Stimulated activated CD4-positive, alpha-beta T cell treated with anti-CD3 and anti-CD28 coated beads, TNF-alpha, amount 100 ng/mL, for 1 hour (primary cell): ENCODE results near the gene GRXCR2.
"Not testable (repeated sequence)": the region's sequence is repeated elsewhere in the genome, so short reads cannot be mapped to it uniquely, and the experiment has no call there.

Experiments used
- DNase-seq, 3 donors: peaks; one replicate each; pipeline ENCODE4 v3.0.0-alpha.2; 2020; ENCODE audit warnings: low read depth in 3 of 3, low spot score in 1 of 3

The GRXCR2 gene

DNA sequence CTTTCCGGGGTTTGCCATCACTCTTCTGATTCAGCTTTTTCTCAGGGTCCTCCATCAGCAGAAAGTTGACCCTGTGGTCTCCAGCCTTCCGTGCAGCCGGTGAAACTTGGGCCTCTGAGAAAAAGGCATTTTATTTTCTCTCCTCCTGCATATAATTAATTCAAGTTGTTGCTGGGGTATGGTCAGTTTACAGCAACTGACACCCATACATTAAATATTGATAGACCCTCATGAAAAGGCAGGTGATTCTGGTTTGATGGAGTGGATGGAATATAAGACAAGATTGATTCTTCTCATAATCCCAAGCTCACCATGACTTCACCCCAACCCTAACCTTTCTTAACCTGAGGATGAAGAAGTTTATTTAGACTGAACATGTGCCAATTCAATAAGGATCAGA is at the start of gene GRXCR2:
Gene GRXCR2 (minus strand): TSS at position 101 of the 400 bp plus-strand sequence. CDS start 46 bp downstream, at position 55.
- no peak for DNase-seq

- no peak for DNase-seq
These were observed 49.2 kb upstream of the GRXCR2 start for GRCh38 chr5:145922059-145922458.

GRCh38 chr5:145921211-145921610 is 48.4 kb upstream of the GRXCR2 start:
- DNase-seq, result no peak

DNA sequence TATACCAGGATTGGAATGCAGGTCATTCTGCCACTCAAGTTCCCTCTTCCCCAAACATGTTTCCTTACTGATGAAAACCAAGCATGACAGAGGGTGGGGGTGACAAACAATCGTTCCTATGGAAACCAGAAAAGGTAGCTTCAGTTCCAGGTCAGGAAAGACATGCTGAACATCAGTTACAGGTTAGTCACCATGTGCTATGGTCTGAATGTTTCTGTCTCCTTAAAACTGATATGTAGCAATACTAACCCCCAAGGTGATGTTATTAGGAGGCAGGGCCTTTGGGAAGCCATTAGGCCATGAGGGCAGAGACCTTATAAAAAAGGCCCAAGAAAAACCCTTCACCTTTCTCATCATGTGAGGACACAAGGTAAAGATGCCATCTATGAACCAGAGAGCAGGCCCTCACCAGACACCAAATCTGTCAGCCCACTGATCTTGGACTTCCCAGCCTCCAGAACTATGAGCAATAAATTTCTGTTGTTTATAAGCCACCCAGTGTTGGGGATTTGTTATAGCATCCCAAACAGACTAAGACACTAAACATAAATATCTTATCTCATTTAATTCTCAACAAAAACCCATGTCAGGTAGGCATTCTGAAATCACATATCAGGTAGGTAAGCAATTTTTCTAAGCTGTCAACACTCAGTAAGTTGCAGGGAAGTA is 47.9 kb upstream of the GRXCR2 start:
- DNase-seq, result no peak

GRCh38 chr5:145919413-145919812 is 46.6 kb upstream of the GRXCR2 start:
- DNase-seq, result no peak

DNA sequence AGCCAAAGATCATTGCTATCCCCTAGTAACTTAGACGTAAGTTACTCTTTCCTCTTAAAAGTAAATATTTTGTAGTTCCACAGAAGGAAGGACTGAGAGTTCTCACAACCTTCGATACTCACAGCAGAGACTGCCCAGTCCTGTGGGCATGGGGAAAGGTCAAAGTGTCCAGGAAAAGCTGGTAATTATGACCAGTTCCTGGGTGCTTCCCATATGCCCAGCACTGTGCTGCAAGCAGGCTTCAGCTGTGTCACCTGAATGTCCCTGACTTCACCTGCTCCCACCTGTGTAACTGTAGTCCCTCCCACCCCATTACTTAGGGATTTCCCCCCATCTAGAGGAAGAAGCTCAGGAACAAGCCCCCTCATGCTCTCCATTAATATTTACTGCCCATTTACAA is 45.6 kb upstream of the GRXCR2 start:
- DNase-seq, result no peak

- no peak for DNase-seq
These were observed 44.5 kb upstream of the GRXCR2 start for GRCh38 chr5:145917288-145917687.

GRCh38 chr5:145915970-145916638 is 43.3 kb upstream of the GRXCR2 start:
- no peak for DNase-seq

- DNase-seq, result no peak
These were observed 40.9 kb upstream of the GRXCR2 start for GRCh38 chr5:145913701-145914100.

- DNase-seq, result no peak
These were observed 39.8 kb upstream of the GRXCR2 start for GRCh38 chr5:145912594-145912993.

DNA sequence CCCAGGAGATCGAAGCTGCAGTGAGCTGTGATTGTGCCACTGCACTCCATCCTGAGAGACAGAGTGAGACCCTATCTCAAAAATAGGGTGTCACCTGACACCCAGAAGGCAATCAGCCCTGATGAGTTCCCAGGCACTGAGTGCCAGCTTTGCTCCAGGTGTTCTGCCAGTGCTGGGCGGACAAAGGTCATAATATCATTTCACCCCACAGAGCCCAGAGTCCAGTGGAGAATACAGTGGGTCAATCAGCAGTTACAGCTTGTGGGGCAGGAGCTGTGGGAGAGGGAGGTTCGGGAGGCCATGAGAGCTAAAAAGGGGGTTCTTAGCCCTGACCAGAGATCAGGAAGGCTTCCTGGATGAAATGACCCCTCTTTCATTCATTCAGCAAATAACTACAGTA is 39.2 kb upstream of the GRXCR2 start:
- DNase-seq, result no peak

GRCh38 chr5:145911164-145911563 is 38.4 kb upstream of the GRXCR2 start:
- no peak for DNase-seq

GRCh38 chr5:145908206-145908960 is 35.6 kb upstream of the GRXCR2 start:
- no peak for DNase-seq

DNA sequence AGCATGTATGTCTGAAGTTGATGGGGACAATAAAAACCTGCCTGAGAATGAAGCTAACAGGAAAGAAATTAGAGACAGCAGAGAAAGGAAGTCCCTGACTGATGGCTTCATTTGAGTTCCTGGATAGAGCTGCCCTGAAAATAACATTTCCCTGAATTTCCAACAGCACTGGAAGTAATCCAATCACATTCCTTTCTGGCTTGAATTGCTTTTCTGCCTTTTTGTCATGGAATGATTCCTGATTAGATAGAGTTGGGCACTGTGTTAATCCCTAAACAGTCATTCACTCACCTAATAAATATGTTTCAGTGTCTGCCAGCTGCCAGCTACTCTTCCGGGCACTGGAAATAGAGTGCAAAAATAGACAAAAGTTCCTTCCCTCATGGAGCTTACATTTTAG is 33.6 kb upstream of the GRXCR2 start:
- DNase-seq, result no peak

DNA sequence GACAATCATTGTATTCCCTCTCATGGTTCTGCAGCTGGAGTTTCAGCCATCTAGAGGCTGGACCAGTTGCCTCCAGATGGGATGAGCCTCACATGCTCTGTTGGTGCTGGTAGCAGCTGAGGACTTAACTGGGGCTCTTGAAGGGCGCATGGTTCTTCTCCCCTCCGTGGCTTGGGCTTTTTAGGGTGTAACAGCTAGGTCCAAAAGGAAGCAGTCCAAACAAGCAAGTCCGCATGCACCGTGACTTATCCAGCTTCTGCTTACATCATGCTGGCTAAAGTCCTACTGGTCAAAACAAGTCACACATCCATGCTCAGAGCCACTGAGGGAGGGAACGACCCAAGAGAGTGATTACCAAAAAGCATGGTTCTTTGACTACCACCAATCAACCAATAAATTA is 31.9 kb upstream of the GRXCR2 start:
- no peak for DNase-seq

GRCh38 chr5:145903867-145904266 is 31.1 kb upstream of the GRXCR2 start:
- DNase-seq, result no peak

DNA sequence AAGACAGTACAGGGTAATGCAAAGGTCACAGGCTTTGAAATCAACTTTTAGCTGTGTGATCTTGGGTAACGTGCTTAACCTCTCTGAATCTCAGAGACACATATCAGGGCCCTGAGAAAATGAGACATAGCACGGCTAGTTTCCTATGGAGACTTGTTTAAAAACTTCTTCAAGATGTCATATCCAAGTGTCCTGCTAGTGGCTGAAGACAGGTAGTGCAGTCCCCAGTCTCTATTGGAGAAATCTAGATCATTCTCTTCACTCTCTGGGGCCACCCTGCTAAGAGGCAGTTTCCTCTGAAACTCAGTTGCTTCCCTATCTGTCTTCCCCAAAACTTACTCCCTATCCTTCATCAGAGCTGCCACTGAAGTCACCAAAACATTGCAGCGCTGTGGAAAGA is 30.3 kb upstream of the GRXCR2 start:
- DNase-seq, result no peak

DNA sequence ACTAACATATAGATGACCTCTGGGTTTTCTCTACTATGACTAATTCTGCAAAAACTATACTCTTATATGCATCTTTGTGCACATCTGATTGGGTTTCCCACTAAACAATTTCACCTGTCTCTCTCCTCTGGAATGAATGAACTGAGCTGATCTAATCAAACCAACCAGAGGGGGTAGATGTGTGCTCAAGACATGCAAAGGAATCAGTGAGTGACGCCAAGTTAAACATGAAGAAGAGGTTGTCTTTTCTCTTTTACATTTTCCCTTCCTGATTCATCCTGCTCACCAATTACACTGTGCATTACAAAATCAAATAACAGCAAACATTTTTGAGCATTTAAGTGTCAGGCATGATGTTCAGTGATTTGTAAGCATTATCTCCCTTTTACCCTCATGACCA is 29.6 kb upstream of the GRXCR2 start:
- no peak for DNase-seq

DNA sequence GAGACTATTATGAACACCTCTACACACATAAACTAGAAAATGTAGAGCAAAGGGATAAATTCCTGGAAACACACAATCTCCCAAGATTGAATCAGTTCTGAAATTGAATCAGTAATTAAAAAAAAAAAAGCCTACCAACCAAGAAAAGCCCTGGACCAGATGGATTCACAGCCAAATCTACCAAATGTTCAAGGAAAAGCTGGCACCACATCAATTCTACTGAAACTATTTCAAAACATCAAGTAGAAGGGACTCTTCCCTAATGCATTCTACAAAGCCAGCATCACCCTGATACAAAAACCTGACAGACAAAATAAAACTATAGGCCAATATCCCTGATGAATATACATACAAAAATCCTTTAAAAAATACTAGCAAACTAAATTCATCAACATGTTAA is 25.4 kb upstream of the GRXCR2 start:
- no peak for DNase-seq

DNA sequence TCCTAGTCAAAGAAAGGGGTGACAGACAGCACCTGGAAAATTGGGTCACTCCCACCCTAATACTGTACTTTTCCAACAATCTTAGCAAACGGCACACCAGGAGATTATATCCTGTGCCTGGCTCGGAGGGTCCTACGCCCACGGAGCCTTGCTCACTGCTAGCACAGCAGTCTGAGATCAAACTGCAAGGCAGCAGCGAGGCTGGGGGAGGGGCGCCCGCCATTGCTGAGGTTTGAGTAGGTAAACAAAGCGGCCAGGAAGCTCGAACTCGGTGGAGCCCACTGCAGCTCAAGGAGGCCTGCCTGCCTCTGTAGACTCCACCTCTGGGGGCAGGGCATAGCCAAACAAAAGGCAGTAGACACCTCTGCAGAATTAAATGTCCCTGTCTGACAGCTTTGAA is 18.6 kb upstream of the GRXCR2 start:
- not testable (repeated sequence) for DNase-seq

DNA sequence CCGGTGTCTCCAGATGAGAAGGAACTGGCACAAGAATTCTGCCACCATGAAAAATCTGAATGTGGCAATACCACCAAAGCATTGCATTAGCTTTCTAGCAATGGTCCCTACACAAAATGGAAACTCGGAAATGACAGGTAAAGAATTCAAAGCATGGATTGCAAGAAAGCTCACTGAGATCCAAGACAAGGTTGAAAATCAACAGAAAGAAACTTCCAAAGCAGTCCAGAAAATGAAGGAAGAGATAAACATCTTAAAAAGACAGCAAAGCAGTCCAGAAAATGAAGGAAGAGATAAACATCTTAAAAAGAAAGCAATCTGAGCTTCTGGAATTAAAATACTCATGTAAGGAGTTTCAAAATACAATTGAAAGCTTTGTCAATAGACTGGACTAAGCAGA is 16.8 kb upstream of the GRXCR2 start:
- DNase-seq, result no peak

DNA sequence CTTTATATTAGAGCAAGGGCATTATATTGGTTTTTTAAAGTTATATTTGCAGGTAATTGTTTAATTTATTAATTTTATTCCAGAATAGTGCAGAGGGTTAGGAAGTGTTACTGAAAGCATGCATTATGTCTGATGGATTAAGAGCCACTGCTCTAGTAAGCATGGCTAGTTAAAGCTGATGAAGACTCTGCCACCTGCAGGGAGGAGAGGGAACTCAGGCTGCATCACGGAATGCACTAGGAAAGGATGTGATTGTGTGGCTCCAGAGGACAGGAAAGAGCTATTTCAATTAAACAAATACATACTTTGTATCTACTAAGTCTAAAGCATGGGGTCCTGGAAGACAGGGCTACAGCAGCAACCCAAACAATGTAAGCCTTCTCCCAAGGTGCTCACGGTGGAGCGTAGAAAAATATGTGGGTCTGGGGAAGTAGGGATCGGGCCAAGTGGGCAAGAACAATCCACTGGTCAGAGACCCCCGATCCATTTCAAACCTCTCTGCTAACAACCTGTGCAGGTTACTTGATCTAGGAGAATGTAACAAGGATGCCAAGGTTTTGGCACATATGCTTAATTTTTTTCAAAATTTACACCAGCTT is 15.3 kb upstream of the GRXCR2 start:
- no peak for DNase-seq
